ENCODE measurements around the gene PMF1. TPM values are rescaled to one million over a fixed set of nuclear protein-coding genes. Genes with fewer than 3 reads are reported as not detected.

The PMF1 gene
- total RNA-seq, 1 donor from 2014 or later = 62.0 TPM

GRCh38 chr1:156259805-156260204, 47.0 kb downstream of the PMF1 start:
- H3K36me3 Mint-ChIP-seq = peaks cover 29% of the 10 kb centered on the region
- H3K4me1 Mint-ChIP-seq (ENCODE audit: unreplicated experiment) = no peaks in the 10 kb centered on the region
- H3K27me3 Mint-ChIP-seq = no peaks in the 10 kb centered on the region

GRCh38 chr1:156260896-156261295, 48.1 kb downstream of the PMF1 start:
- H3K4me1 Mint-ChIP-seq (ENCODE audit: unreplicated experiment) = no peaks in the 10 kb centered on the region
- H3K4me3 Mint-ChIP-seq = no peak overlapping the region
- H3K27me3 Mint-ChIP-seq = no peaks in the 10 kb centered on the region
- H3K27ac Mint-ChIP-seq = no peak overlapping the region
- no peak for DNase-seq (ENCODE audit: extremely low spot score, unreplicated experiment)
- TF ChIP-seq CTCF (conservative IDR thresholded peaks at IDR 0.05) = no peak
- H3K36me3 Mint-ChIP-seq = peaks cover 37% of the 10 kb centered on the region
- H3K9me3 Mint-ChIP-seq = no peaks in the 10 kb centered on the region

More at GRCh38 chr1:156259805-156260204, 47.0 kb downstream of the PMF1 start:
- no peak for TF ChIP-seq CTCF (conservative IDR thresholded peaks at IDR 0.05)
- Mint-ChIP-seq H3K4me3 (no peak overlapping the region), H3K27ac (no peak overlapping the region), H3K9me3 (no peaks in the 10 kb centered on the region)
- DNase-seq (ENCODE audit: extremely low spot score, unreplicated experiment) = no peak

GRCh38 chr1:156262461-156263287, 49.9 kb downstream of the PMF1 start:
- DNase-seq (ENCODE audit: extremely low spot score, unreplicated experiment) = no peak
- H3K27me3 Mint-ChIP-seq = no peaks in the 10 kb centered on the region
- no peak for TF ChIP-seq CTCF (conservative IDR thresholded peaks at IDR 0.05)
- peaks cover 45% of the 10 kb centered on the region for H3K36me3 Mint-ChIP-seq
- no peaks in the 10 kb centered on the region for H3K4me1 Mint-ChIP-seq (ENCODE audit: unreplicated experiment)
- no peaks in the 10 kb centered on the region for H3K9me3 Mint-ChIP-seq
- no peak overlapping the region for H3K27ac Mint-ChIP-seq
- no peak overlapping the region for H3K4me3 Mint-ChIP-seq

GRCh38 chr1:156263288-156263655, 50.5 kb downstream of the PMF1 start:
- Mint-ChIP-seq H3K4me1 (ENCODE audit: unreplicated experiment) (no peaks in the 10 kb centered on the region), H3K27me3 (no peaks in the 10 kb centered on the region), H3K9me3 (no peaks in the 10 kb centered on the region), H3K36me3 (peaks cover 45% of the 10 kb centered on the region), H3K27ac (no peak overlapping the region), H3K4me3 (no peak overlapping the region)
- TF ChIP-seq CTCF (conservative IDR thresholded peaks at IDR 0.05) = no peak
- no peak for DNase-seq (ENCODE audit: extremely low spot score, unreplicated experiment)

- no peak overlapping the region for H3K4me3 Mint-ChIP-seq
- H3K27ac Mint-ChIP-seq = no peak overlapping the region
- H3K27me3 Mint-ChIP-seq = no peaks in the 10 kb centered on the region
- TF ChIP-seq CTCF (conservative IDR thresholded peaks at IDR 0.05) = no peak
- H3K9me3 Mint-ChIP-seq = no peaks in the 10 kb centered on the region
- DNase-seq (ENCODE audit: extremely low spot score, unreplicated experiment) = no peak
- H3K4me1 Mint-ChIP-seq (ENCODE audit: unreplicated experiment) = no peaks in the 10 kb centered on the region
- peaks cover 40% of the 10 kb centered on the region for H3K36me3 Mint-ChIP-seq
Measured at GRCh38 chr1:156266051-156266450, 53.2 kb downstream of the PMF1 start.

All from type B pancreatic cell (in vitro differentiated cells).